Measurements from ENCODE around the gene LRP1. TPM values are rescaled to one million over a fixed set of nuclear protein-coding genes. Genes with fewer than 3 reads are reported as not detected.

LRP1 gene
- total and polyA plus RNA-seq, 2 of the 13 experiments (the other 11 are each of a cell fraction or from before 2014, with no cell fraction given): 14.7 to 30.8 TPM

DNA sequence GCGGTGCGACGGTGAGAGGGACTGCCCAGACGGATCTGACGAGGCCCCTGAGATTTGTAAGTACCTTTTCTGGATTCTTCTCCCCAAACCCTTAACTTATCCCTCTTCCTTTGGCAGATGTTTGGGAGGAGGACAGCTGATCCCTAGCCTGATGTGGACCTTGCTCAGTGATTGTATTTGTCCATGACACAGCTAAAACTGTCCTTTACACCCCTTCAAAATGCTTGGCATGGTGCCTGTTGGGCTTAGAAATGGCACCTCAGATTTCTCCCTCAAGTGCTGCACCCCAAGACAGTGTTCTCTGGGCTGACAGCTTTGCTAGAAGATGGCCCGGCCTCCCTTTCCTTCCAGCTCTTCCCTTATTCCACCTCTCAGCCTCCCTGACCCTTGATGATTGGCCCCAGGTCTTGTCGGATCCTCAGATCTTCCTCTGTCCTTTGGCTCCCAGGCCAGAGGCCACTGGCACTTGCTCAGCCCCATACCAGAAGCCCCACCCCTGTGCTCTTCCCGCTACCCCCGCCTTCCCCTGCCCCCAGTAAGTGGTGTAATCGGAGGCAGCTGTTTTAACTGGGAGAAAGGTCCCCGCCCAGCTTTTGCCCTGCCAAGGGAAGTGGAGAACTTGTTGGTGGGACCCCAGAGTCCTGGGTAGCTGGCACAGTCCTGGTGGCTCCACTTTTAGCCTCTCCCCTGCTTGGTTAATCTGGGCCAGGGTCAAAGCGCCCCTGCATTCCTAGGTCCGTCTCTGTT is 10.4 kb downstream of the LRP1 start (continued):
- TF ChIP-seq, protein P1, sequence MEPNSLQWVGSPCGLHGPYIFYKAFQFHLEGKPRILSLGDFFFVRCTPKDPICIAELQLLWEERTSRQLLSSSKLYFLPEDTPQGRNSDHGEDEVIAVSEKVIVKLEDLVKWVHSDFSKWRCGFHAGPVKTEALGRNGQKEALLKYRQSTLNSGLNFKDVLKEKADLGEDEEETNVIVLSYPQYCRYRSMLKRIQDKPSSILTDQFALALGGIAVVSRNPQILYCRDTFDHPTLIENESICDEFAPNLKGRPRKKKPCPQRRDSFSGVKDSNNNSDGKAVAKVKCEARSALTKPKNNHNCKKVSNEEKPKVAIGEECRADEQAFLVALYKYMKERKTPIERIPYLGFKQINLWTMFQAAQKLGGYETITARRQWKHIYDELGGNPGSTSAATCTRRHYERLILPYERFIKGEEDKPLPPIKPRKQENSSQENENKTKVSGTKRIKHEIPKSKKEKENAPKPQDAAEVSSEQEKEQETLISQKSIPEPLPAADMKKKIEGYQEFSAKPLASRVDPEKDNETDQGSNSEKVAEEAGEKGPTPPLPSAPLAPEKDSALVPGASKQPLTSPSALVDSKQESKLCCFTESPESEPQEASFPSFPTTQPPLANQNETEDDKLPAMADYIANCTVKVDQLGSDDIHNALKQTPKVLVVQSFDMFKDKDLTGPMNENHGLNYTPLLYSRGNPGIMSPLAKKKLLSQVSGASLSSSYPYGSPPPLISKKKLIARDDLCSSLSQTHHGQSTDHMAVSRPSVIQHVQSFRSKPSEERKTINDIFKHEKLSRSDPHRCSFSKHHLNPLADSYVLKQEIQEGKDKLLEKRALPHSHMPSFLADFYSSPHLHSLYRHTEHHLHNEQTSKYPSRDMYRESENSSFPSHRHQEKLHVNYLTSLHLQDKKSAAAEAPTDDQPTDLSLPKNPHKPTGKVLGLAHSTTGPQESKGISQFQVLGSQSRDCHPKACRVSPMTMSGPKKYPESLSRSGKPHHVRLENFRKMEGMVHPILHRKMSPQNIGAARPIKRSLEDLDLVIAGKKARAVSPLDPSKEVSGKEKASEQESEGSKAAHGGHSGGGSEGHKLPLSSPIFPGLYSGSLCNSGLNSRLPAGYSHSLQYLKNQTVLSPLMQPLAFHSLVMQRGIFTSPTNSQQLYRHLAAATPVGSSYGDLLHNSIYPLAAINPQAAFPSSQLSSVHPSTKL (CRISPR knock-in tag; IDR thresholded peaks at IDR 0.05): peak; percentile 71
- TF ChIP-seq DPF2 (CRISPR knock-in tag; IDR thresholded peaks at IDR 0.05; ENCODE audit: borderline replicate concordance, low read depth) (peak; percentile 61), MAFF (IDR thresholded peaks at IDR 0.05; ENCODE audit: low read depth, low read length) (peak; percentile 24; the same call in 1 of the 2 replicates), ATF7 (IDR thresholded peaks at IDR 0.05) (no peak), ATF7 (CRISPR knock-in tag; IDR thresholded peaks at IDR 0.05) (no peak), ZNF891 (CRISPR knock-in tag; IDR thresholded peaks at IDR 0.05) (no peak), POLR2G (IDR thresholded peaks at IDR 0.05; ENCODE audit: low read depth, low read length) (no peak; the same call in 1 of the 2 replicates), HDAC6 (IDR thresholded peaks at IDR 0.05; ENCODE audit: low read depth, low read length) (no peak), ZNF496 (CRISPR knock-in tag; IDR thresholded peaks at IDR 0.05; ENCODE audit: insufficient replicate concordance) (no peak), NAIF1 (CRISPR knock-in tag; IDR thresholded peaks at IDR 0.05; ENCODE audit: borderline replicate concordance) (no peak), SMYD3 (CRISPR knock-in tag; IDR thresholded peaks at IDR 0.05) (no peak), HNF4A (CRISPR knock-in tag; IDR thresholded peaks at IDR 0.05) (peak; percentile 80), HIVEP1 (CRISPR knock-in tag; IDR thresholded peaks at IDR 0.05) (peak; percentile 24; the same call in 1 of the 2 replicates), ZNF24 (IDR thresholded peaks at IDR 0.05) (no peak), ZFP36 (IDR thresholded peaks at IDR 0.05; ENCODE audit: borderline replicate concordance, low read depth, low read length, partially characterized antibody) (no peak), NFKBIZ (CRISPR knock-in tag; IDR thresholded peaks at IDR 0.05) (0 out of 2 replicates have a peak, but pooled peaks have one; percentile 25)
- TF ChIP-seq, protein P2, sequence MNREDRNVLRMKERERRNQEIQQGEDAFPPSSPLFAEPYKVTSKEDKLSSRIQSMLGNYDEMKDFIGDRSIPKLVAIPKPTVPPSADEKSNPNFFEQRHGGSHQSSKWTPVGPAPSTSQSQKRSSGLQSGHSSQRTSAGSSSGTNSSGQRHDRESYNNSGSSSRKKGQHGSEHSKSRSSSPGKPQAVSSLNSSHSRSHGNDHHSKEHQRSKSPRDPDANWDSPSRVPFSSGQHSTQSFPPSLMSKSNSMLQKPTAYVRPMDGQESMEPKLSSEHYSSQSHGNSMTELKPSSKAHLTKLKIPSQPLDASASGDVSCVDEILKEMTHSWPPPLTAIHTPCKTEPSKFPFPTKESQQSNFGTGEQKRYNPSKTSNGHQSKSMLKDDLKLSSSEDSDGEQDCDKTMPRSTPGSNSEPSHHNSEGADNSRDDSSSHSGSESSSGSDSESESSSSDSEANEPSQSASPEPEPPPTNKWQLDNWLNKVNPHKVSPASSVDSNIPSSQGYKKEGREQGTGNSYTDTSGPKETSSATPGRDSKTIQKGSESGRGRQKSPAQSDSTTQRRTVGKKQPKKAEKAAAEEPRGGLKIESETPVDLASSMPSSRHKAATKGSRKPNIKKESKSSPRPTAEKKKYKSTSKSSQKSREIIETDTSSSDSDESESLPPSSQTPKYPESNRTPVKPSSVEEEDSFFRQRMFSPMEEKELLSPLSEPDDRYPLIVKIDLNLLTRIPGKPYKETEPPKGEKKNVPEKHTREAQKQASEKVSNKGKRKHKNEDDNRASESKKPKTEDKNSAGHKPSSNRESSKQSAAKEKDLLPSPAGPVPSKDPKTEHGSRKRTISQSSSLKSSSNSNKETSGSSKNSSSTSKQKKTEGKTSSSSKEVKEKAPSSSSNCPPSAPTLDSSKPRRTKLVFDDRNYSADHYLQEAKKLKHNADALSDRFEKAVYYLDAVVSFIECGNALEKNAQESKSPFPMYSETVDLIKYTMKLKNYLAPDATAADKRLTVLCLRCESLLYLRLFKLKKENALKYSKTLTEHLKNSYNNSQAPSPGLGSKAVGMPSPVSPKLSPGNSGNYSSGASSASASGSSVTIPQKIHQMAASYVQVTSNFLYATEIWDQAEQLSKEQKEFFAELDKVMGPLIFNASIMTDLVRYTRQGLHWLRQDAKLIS (CRISPR knock-in tag; IDR thresholded peaks at IDR 0.05): no peak
- TF ChIP-seq, protein P3, sequence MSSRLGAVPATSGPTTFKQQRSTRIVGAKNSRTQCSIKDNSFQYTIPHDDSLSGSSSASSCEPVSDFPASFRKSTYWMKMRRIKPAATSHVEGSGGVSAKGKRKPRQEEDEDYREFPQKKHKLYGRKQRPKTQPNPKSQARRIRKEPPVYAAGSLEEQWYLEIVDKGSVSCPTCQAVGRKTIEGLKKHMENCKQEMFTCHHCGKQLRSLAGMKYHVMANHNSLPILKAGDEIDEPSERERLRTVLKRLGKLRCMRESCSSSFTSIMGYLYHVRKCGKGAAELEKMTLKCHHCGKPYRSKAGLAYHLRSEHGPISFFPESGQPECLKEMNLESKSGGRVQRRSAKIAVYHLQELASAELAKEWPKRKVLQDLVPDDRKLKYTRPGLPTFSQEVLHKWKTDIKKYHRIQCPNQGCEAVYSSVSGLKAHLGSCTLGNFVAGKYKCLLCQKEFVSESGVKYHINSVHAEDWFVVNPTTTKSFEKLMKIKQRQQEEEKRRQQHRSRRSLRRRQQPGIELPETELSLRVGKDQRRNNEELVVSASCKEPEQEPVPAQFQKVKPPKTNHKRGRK (CRISPR knock-in tag; IDR thresholded peaks at IDR 0.05): no peak
- TF ChIP-seq, protein P4, sequence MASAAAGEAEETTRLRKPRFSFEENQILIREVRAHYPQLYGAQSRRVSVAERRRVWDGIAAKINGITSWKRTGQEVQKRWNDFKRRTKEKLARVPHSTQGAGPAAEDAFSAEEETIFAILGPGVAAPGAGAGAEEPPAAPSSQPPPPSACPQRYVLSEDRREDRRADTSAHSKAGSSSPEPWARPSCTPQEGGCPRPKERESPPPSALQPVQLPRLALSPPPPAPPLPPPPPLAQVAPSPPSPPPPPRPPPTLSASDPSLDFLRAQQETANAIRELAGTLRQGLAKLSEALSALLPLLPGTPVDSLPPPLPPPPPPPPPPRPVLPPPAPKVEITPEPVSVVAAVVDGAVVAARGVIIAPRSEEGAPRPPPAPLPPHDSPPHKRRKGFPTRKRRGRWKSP (CRISPR knock-in tag; IDR thresholded peaks at IDR 0.05): 0 out of 2 replicates have a peak, but pooled peaks have one; percentile 20

Measured in HepG2 (cell line).